ENCODE data around the gene LAD1.

LAD1 gene

DNA sequence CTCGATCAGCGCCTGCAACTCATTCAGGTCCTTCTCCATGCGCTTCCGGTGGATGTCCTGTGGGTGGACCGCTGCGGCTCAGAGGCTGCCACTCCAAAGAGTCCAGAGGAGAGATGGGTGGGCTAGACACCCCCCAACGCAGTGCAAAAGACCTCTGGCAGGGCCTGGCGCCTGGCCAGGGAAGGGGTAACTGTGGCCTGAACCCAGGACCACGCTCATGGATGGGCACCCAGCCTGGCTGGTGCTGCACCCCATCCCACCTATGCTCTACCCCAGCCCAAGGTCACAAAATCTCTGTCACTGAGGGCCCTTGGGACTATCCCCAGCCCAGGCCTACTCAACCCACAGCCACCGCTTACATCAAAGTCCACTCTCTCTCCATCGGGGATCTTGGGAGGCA lies 33.9 kb downstream of the LAD1 start:
- in situ Hi-C loops (cut with MboI; ENCODE audit: low sequenced_read_pairs) = no loop called here

DNA sequence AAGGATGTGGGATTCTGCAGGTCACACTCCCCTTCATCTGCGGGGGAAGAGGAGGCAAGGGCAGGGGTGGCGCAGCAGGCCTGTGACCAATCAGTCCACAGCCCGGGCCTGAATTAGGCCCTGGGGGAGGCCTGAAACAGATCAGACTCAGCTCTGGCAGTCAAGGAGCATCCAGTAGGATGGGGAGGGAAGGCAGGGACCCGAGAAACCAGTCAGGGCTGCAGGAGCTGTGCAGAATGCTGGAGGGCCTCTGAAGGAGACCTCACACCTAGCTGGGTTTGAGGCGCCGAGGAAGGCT lies 34.4 kb downstream of the LAD1 start:
- in situ Hi-C loops (cut with MboI; ENCODE audit: low sequenced_read_pairs) = no loop called here

DNA sequence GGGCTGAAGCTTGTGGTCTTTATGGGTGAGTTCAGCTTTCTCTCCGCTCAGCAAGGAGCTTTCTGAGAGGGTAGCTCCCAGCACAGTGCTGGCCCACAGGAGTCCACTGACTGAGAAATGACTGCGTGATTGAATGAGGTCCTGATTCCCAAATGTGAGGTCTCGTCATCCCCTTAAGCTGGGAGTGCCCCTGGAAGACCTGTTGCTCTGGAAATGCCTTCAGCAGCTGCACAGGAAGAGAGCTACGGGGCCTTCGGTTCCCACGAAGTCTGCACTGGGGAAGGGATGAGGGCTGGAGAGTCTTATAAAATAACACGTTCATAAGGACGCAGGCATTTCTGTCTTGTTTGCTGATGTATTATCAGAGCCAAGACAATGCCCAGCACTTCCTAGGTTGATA lies 35.7 kb downstream of the LAD1 start:
- in situ Hi-C loops (cut with MboI; ENCODE audit: low sequenced_read_pairs) = no loop called here

DNA sequence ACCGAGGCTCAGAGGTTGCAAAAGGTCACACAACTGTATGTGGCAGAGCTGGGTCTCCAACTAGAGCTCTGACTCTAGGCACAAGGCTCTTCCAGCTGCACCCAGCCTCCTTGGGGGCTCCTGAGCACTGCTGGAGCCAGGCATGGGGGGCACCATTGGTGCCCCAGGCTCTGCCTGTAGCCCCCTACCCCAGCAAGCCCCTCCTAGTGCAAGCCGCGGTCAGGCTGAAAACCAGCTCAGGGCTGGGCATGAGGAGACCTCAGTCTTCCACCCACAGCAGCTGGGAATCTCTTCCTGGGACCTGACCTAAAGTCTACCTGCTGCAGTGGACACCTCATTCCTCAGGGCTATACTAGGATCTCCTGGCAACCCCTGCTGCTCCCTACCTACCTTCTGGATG lies 36.2 kb downstream of the LAD1 start:
- in situ Hi-C loops (cut with MboI; ENCODE audit: low sequenced_read_pairs) = no loop called here

DNA sequence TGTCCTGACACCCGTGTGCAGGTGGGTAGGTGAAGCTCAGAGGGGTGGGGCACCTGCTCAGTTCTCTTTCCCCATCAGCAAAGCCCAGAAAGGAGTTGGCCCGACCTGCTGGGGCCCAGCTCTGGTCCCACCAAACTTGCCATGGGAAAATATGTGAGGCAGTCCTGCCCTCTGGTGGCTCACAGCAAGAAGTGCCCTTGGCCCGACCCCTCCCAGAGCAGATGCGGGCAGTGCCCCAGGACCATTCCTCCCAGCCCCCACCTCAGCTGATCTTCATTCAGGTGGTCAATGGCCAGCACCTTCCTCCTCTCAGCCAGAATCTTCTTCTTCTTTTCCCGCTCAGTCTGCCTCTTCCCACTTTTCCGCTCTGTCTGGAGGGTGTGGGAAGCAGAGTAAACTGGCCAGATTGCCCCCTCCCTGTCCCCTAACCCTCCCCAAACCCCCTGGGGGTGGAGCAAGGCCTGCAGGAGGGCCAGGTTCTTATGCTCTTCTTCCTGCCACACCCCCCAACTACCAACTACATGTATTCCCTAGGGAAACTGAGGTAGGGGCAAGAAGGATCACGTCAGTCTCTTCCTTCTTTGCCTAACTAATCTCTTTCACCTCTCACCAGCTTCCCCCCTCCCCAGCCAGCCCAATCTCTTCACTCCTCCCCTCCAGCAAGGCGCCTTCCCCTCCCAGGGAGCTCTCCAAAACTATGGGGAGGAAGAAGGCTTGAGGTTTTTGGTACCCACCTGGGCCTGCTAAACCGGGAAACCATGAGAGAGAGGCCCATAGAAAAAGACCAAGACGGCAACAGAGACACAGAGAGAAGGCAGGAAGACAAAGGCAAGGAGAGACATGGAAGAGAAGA lies 37.2 kb downstream of the LAD1 start:
- in situ Hi-C loops (cut with MboI; ENCODE audit: low sequenced_read_pairs) = no loop called here

DNA sequence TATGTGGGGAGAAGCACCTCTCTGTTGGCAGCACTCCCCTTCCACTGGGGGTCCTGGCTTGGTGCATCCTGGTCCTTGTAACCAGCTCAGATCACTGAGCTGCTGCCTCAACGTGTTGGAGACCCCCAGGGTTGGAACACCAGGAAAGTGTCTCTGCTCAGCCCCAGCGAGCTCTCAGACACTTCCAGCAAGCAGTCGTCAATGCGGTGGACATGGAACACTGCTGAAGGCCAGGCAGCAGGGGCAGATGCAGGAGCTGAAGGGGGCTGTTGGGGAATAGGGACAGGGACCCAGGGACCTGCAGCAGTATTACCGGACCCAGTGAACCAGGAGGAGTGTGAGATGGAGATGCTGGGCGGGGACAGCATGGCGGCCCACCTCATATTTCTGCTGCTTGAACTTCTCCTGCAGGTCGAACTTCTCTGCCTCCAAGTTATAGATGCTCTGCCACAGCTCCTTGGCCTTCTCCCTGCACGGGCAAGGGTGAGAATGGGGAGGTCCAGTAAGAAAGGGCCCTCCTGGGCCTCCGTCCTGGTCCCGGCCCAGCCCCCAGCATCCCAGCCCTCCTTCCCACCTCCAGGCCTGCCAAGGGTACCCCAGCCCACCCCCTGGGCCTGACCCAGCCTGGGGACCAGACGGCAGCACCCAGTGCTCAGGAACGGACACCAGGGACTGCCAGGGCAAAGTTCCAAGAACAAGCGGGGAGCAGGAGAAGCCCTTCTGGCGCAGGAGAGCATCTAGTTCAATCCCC lies 38.0 kb downstream of the LAD1 start:
- in situ Hi-C loops (cut with MboI; ENCODE audit: low sequenced_read_pairs) = no loop called here

DNA sequence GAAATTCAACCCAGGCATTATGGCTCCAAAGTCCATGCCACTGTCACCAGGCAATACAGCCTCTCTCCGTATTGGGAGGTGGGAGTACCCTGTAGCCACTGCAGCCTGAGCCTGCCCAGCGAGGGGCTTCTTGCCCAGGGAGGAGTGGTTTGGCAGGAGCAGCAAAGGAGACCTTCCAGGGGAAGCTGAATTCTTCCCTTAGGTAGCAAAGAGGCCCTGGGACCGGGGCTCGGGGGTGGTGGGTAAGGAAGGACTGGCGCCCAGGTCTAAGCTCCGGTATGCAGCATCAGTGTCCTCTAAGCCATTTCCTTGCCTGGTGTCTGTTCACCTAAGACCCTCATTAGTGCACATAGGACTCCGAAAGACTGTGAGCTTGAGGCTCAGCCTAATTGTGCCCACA lies 38.6 kb downstream of the LAD1 start:
- in situ Hi-C loops (cut with MboI; ENCODE audit: low sequenced_read_pairs) = no loop called here

DNA sequence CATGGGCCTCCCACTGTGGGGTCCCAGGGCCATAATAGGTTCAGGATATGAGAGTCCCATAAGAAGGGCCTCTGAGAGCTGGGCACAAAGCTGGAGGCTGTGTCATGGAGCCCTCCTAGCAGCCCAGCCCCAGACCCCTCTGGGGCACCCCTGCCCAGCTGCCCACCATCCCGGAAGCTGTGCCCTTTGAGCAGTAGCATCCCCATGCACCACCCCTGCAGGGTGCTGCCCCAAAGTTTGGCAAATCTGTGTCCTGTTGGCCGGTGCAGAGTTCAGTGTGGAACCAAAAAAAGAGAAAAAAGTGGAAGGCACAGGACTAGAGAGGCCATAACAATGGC lies 39.3 kb downstream of the LAD1 start:
- in situ Hi-C loops (cut with MboI; ENCODE audit: low sequenced_read_pairs) = no loop called here

DNA sequence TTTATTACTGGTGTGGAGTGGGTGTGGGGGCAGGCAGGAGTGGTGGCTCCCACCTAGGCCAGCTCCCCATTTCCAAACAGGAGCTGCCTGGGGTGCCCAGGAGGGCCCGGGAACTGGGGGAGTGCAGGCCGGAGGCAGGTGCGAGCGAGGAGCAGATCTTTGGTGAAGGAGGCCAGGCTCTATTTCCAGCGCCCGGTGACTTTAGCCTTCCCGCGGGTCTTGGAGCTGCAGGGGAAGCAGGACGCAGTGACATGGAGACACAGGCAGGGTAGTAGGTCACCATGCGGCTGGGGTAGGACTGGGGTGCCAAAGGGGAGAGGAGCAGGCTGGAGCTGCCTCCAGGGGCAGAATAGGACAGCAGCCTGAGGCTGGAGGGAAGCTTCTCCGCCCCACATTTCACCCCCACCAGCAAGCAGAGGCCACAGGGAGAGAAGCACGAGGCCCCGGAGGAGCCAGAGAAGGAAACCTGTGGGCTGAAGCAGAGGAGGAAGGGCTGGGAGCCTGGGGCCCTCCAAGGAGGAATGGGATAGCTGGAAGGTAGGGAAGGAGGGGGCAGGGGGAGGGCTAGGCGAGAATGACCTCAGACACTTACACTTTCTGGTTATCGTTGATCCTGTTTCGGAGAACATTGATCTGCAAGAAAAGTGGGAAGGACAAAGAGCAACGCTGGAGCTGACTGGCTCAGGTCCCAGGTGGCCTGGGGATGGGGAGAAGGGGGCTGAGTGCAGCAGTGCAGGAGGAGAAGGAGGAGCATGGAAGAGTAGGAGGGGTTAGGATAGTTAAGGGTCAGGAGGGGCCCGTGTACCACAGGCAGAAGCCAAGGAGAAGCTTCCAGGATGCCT lies 39.9 kb downstream of the LAD1 start:
- in situ Hi-C loops (cut with MboI; ENCODE audit: low sequenced_read_pairs) = no loop called here

DNA sequence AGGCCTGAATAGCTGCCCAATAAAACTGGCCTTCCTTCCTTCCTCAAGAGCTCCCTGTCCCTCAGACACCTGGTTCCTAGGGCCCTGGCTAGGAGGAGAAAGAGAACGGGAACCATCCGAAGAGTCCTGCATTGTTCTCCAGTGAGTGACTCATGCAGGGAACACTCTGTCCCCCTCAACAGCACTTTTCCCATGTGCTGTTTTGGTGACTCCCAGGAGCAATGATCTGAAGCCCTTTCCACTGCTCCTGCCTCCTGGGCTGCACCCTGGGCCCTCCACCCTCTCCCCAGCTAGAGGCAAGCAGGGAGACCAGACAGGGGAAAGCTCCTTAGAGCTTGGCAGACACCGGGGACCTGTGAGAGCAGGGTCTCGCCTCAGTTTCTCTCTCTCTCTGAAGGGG lies 40.5 kb downstream of the LAD1 start:
- in situ Hi-C loops (cut with MboI; ENCODE audit: low sequenced_read_pairs) = no loop called here

DNA sequence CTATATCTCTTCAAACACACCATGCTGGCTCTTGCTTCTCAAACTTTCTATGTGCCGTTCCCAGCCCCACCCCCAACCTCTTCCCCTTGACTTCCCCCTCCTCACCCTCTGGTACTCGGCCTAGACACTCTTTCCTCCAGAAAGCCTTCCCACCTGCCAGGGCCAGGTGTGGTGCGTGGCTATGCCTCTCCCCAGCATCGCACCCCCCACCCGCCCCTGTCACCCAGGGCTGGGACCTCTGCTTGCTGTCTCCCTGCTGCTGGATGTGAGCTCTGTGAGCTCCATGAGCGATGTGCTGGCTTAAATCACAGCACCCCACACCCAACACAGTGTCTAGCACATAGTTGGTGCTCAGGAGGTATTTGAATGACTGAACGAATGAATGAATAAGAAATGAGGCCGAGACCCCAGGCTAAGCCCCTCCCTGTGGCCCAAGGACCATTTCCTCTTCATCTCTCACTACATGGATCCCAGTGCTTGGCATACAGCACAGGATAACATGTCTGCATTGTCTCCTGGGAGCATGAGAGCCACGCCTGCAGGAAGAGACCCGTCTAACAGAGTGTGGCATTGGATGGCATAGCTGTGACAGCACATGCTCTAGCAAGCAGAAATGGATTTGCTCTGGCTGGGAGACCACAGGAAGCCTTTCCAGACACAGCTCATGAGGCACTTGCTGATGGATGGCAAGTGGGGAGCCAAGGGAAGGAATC lies 41.3 kb downstream of the LAD1 start:
- in situ Hi-C loops (cut with MboI; ENCODE audit: low sequenced_read_pairs) = no loop called here

DNA sequence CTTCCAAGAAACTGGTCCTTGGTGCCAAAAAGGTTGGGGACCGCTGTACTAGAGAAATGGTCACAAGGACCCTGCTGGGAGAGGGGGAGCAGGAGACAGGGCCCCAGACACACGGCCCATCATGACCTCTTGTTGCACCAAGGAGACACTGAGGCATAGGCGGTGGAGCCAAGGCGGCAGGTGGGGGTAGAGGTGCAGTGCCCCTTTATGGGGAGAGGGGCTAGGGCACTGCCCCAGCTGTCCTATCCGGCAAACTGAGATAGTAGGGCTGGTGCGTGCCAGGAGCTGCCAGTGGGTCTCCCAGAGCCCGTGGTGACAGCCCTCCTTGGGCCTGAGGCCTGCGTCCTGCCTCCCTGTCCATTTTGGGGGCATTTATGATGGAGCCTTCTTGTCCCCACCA lies 41.9 kb downstream of the LAD1 start:
- in situ Hi-C loops (cut with MboI; ENCODE audit: low sequenced_read_pairs) = no loop called here

DNA sequence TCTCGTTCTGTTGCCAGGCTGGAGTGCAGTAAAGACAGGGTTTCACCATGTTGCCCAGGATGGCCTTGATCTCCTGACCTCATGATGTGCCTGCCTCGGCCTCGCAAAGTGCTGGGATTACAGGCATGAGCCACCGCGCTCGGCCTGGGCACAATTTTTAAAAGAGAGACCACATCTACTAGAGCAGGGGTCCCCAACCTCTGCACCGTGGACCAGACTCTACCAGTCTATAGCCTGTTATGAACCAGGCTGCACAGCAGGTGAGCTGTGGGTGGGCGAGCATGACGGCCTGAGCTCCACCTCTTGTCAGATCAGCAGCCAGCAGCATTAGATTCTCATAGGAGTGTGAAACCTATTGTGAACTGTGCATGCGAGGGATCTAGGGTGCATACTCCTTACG lies 42.4 kb downstream of the LAD1 start:
- in situ Hi-C loops (cut with MboI; ENCODE audit: low sequenced_read_pairs) = no loop called here

DNA sequence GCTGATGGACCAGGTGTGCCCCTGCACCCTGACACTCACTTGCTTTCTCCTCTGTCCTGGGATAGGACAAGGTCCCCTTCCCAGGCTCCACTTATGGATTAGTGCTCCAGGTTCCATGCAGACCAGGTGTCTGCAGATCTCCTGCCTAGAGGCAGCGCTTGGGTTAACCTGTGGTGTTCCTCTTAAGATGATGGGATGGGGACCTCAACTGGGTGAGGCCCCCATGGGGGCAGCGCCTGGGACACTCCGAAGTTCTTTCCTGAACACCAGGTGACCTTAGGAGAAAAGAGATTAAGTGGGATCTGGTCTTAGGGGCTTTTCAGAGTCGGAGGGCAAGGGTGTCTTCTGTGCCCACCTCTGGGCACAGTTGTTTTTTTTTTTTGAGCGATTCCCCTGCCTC lies 42.9 kb downstream of the LAD1 start:
- in situ Hi-C loops (cut with MboI; ENCODE audit: low sequenced_read_pairs) = no loop called here

DNA sequence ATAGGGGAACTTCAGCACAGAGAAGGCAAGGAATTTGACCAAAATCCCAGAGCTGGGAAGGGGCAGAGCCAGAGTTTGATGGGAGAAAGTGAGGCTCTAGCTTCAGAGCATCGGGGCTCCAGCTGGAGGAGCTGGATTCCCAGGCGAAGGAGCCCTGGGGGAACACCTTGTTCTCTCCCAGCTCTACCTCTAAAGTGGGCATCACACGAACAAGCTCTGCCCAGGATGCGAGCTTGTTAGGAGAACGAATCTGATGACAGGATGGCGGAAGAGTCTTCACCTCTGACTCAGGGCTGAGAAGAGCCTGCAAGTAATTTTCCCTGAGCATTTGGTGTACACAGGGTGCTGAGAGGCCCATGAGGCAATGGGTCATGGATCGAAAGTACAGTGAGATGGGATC lies 43.7 kb downstream of the LAD1 start:
- in situ Hi-C loops (cut with MboI; ENCODE audit: low sequenced_read_pairs) = no loop called here

DNA sequence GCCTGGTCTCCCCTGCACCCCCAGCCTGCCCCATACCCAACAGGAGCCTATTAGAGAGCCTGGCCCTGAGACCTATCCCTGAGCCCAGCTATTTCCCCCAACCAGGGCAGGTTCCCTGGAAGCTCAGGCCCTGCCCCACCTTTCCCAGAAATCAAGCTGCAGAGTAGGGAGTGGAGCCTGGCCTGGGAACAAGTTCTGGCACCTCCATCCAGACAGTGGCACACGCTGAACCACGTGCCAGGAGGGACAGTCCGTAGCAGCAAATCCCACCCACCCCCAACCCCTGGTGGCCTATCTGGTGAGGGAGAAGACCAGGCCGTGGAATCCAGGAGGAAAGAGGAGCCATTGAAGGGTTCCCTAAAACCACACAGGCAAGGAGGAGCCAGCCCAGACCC lies 44.2 kb downstream of the LAD1 start:
- in situ Hi-C loops (cut with MboI; ENCODE audit: low sequenced_read_pairs) = no loop called here

DNA sequence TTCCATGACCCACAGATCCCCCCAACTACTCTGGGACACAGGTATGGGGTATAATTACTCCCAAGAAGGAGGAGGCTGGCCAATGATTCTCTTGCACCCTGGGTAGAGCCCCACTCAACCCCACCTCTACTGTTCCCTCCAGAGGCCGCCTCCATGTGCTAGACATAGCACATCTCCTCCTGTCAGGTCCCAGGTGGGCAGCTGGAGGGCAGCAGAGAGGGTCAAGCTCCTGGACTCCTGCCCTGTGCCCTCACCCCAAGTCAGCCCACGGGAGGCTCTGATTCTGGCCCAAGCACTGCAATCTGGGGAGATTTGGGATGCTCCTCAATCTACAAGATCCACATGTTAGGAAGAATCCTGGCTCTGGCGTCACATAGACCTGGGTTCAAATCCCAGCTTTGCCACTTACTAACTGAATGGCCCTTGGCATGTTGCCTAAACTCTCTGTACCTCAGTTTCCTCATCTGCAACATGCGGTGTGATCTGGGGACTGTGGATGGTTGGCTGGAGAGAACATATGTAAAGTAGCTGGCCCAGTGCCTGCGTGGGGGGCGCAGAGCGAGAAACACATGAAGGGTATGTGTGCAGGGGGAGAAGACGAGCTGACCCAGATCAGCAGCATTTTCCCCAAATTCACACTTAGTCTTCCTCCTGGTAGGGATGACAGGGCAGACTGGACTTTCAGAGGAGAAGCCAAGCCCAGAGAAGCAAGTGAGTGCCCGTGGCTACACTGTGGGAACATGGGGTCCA lies 44.8 kb downstream of the LAD1 start:
- in situ Hi-C loops (cut with MboI; ENCODE audit: low sequenced_read_pairs) = no loop called here

DNA sequence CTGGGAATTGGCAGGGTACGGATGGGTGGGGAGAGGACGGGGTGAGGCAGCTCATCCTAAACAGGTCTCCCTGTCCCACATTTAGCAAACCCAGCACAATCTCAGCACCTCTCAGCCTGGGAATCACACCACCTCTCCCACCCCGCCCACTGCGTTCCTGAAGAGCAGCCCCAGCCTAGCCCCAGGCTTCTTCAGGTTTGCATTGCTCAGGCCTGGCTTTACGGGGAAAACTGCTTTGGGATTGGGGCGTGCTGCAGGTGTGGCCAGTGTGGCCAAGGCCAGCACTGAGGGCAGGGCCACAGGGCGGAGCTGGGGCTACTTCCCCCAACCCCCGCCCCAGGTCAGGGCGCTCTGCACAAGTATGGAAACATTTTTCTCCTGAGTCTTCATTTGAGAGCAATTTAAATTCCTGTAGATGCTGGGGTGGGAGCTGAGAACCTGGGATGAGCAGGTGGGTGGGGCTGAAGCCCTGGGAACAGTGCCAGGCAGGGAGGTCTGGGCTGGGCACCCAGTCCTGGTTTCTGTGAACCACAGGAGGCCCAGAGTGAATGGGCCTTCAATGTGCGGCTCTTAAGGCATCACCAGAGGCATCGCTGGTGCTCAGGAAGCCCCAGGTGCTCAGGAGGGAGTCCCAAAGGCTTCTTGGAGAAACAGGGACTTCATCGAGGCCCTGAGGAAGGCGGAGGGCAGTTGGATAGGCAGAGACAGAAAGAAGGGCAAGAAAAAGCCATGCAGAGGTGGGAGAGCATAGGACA lies 45.8 kb downstream of the LAD1 start:
- in situ Hi-C loops (cut with MboI; ENCODE audit: low sequenced_read_pairs) = no loop called here

DNA sequence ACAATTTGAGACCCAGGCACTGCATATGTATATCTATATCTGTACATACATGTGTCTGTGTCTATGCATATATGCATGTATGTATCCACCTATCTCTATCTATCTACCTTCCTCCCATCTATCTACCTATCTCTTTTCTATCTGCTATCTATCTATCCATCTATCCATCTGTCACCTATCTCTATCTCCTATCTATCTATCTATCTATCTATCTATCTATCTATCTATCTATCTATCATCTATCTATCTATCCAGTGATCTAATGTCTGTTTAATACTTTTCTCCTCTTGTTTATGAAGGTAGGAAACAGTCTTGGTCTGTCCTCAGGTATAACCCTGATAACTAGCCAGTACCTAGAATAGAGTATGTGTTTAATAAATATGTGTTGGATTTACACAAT lies 47.5 kb downstream of the LAD1 start:
- in situ Hi-C loops (cut with MboI; ENCODE audit: low sequenced_read_pairs) = no loop called here

DNA sequence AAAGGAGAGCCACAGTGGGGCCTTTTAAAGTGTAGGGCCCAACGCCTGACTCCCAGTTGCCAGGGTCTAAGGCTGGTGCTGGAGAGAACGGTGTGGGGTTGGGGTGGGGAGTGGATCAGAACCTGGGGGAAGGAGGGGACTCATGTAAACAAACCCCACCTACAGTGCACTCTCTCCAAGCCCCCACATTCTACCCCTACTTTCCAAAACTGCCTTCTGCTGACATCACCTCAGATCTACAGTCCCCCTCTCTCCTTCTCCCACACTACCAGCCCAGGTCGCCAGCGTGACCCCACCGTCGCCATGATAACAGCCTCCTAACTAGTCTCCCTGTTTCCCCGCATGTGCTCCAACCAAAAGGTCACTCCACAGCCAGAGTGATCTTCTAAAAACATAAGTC lies 48.2 kb downstream of the LAD1 start:
- in situ Hi-C loops (cut with MboI; ENCODE audit: low sequenced_read_pairs) = no loop called here

All from HL-60/S4 (cell line).